NCI-H2196 (cell line): Measurements from ENCODE around the gene ARHGAP33.
"Not testable (repeated sequence)": the region's sequence is repeated elsewhere in the genome, so short reads cannot be mapped to it uniquely, and the experiment has no call there.

Experiments
- DNase-seq: peaks from one replicate; lab custom pipeline; 2025; ENCODE audit not compliant: unreplicated experiment; lab: John Stamatoyannopoulos, UW

ARHGAP33 gene

DNA sequence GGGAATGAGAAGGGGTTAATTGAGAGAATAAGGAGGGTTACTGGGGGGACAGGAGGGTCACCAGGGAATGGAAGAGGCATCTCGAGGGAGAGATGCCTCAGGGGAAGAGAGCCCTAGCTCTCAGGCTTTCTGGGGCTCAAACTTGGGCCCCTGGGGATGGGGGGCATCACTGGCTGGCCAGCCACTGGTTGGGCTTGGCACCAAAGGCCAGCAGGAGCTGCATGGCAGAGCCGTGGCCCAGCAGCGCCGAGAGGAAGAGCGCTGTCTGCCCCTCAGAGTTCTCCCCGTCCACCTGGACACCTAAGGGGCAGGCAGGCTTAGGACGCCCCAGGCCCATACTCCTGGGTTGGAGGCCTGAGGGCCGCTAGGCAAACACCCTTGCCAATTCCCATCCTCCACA, 17.5 kb downstream of the ARHGAP33 start:
- no peak for DNase-seq

DNA sequence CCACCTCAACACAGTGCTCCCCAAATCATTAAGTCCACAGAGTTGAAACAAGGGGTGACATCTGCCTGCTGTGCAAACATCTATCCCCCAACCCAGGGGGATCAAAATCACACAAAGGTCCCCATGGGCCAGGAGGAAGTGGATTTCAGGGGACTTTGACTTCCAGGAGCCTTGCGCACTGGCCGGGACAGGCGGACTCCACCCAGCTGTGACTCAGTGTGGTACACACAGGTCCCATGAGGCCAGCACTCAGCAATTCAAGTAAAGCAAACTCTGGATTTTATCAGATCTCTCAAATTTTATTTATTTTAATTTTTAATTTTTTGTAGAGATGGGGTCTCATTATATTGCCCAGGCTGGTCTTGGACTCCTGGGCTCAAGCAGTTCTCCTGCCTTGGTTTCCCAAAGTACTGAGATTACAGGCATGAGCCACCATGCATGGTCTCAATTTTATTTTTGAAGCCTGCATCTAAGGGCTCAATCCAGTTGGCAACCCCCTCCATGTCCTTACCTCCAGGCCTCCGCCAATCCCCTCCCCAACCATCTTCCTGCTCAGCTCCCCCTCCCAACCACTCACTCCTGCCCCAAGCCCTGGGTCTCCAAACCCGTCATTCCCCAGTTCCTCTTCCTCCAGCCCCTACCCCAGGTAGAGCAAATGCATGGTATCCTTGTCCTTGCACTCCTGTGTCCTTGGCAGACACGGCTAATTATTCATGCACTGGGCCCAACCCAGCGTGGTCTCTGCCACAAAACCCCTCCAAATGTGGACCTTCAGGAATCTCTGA, 18.2 kb downstream of the ARHGAP33 start:
- DNase-seq, result no peak

DNA sequence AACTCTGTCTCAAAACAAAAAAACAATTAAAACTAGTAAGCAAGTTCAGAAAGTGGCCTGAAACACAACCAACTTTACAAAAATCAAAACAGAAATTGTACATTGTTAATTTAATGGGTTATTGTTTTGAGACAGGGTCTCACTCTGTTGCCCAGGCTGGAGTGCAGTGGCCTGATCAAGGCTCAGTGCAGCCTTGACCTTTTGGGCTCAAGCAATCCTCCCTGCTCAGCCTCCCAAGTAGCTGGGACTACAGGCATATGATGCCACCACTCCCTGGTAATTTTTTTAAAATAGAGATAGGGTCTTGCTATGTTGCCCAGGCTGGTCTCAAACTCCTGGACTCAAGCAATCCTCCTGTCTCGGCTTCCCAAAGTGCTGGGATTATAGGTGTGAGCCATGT, 20.2 kb downstream of the ARHGAP33 start:
- not testable (repeated sequence) for DNase-seq

DNA sequence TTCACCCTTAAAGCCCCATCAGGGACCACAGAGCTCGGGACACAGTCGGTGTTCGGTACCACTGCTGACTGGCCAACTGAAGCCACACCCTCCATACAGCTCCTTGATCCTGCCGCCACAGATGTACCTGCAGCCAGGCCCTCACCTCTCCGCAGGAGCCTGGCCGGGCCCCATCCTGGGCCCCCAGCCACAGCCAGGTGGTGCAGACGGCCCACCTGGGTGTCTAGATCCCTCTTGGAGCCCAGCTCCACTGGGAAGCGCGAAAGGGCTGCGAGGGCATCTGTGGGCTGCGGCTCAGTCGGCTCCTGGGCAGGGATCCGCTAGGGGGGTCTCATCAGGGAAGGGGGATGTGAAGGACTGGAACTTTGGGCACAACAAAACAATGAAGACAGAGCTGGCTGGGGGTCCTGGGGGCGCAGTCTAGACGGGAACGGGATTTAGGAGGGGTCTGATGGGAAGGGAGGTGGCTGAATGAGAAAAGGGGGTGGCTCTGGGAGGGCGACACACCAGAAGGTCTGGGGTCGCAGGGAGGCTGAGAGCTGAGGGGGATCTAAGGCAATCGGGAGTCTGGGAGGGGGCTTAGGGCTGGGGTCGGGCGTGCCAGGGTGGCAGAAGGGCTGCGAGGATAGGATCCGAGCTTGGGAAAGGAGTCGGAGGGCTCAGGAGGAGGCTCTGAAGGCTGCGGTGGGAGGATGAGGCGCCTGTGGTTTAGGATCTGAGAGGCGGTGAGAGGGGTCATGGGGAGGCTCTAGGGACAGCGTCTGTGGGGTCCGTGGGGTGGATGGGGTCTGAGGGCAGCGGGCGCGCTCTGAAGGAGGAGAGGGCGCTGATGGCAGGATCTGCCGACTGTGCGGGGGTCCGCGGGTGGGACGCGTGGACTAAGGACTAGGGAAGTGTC, 21.5 kb downstream of the ARHGAP33 start:
- DNase-seq, result no peak

DNA sequence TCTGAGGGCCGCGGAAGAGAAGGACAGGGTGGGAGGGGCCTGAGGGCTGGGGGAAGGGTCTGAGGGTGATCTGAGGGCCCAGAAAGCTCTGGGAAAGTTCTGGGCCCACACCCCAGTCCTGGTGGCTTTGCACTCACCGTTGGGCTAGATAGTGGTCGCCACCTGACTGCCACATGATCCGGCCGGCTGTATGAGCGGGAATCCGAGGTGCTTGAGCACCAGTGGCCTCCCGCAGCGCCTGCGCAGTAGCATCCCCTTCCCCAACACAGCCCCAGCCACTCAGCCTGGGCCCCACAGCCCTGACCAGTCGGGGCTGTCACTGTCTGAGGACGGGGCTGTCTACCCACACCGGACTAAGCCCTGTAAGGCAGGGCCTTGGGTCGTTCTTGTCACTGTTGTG, 22.3 kb downstream of the ARHGAP33 start:
- DNase-seq, result no peak

DNA sequence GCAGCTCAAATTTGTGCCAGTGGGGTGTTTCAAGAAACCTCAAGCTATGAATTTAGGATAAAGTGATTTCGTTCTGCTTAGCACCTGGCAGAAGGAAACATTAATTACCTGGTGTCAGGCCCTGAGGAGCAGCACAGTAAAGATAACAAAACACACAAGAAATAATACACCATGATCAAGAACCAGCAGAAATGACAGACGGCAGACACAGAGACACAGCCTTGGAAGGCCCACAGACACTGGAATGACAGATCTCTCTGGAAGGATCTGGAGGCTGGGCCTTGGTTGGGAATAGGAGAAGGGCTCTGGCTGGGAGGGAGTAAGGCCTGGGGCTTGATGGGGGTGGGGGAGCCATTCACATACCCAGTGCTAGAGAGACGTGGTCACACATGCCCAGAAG, 26.5 kb downstream of the ARHGAP33 start:
- no peak for DNase-seq

DNA sequence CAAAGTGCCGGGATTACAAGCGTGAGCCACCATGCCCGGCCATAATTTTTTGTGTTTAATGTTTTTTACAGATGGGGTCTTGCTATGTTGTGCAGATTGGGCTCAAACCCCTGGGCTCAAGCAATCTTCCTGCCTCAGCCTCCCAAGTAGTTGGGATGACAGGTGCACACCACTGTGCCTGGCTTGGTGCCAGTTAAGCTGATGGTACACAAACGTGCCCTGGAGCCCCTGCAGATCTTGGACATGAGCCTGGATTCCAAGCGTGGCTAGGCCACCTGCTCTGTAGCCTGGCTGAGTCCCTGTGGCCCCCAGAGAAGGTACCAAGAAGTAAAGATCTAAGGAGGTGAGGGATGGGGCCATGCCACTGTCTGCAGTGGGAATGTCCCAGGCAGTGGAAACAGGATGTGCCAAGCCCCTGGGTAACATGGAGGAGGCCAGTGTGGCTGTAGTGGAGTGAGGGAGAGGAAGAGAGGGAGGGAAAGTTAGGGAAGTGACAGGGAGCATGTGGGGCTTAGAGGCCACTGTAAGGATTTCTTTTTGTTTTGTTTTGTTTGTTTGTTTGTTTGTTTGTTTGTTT, 30.2 kb downstream of the ARHGAP33 start:
- DNase-seq, result peak; percentile 81

DNA sequence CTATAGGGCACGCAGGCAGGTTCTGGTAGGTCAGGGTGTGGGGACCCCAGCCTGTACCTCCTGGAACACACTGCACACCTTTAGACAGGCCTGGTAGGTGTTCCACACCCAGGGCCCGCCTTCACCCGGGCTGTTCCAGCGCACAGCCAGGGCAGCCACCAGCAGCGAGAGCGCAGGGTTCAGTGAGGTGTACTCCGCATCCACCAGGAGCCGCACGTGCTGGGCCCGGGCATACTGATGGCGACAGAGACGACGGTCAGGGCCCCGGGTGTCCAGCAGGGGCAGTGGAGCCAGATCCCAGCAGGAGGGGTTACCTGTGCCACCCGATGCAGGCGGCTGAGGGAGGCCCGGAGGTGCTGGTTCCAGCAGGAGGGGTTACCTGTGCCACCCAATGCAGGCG, 31.2 kb downstream of the ARHGAP33 start:
- no peak for DNase-seq

DNA sequence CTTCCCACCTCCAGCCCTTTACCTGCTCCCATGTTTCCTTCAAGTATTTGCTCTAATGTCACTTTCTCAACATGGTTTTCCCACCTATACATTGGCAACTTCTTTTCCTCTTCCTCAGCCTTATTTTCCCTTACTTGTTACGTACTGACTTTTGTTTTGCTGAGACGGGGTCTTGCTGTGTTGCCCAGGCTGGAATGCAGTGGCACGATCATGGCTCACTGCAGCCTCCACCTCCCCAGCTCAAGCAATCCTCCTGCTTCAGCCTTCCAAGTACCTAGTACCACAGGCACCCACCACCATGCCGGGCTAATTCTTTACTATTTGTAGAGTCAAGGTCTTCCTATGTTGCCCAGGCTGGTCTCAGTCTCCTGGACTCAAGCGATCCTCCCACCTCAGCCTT, 32.3 kb downstream of the ARHGAP33 start:
- no peak for DNase-seq

DNA sequence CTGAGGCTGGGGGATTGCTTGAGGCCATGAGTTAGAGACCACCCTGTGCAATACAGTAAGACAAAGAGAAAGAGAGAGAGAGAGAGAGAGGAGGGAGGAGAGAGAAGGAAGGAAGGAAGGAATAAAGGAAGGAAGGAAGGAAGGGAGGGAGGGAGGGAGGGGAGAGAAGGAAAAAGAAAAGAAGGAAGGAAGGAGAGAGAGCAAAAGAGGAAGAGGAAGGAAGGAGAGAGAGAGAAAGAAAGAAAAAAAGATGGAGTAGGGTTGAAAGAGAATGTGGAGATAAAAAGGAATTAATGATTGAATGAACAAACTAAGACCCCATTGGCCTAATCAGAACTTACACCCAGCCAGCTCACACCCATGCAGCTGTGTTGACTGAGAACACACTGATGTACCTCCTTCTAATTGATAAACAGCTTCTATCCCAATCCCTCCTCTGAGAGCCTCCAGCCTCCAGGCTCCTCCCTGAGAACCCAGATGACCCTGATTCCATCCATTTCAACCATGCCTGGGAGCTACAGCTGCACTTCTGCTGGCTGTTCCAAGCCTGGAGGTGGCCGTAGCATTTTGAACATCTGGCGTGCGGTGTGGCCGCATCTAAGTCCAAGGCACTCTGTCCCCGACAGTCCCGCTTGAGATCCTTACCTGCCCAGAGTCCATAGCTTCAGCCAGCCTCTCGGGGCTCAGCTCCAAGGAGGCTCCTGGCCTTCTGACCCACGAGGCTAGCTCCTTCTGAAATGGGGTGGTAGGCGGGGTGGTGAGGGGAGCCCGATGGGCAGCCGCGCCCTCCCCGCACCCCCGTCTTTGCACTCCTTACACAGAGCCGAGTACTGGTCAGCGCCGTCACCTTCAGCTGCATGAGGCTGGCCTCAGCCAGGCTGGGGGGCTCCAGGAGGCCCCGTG, 36.2 kb downstream of the ARHGAP33 start:
- DNase-seq, result no peak

DNA sequence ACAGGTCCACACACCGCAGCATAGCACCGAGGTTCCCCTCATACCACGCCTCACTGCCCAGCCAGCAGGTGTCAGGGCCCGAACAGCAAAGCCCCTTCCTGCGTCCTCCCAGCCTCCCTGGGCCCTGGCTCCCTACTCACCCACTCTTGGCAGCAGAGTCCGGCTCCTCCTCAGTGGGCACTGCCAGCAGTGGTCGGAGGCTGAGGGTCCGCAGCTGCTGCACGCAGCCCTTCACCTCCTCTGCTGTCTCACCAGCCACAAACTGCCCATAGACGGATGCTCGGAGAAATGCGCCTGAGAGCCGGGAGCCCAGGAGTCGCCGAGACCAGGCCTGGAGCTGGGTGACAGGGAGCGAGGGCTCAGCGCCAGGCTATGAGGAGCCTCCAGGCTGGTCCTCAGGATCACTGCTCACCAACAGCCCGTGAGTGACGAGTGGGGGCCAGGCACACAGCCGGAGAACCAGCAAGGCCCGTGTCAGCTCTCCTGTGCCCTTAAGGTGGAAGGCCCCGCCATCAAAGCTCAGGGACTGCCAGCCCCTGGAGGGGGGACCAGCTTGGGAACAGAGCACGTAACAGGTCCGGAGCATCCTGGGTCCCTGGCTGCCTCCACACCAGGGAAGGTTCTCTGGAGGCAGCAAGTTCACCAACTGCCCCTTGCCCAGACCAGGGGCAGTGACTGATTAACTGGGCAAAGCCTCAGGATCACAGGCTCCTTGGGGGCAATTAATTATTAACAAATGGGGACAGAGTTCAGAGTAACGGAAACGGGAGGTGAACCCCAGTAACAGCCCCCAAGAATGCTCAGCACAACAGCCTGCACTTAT, 37.1 kb downstream of the ARHGAP33 start, which contains the start of gene PRODH2:
Gene PRODH2 (minus strand): TSS at position 626 of the 823 bp plus-strand sequence. CDS start 40 bp downstream, at position 586.
- no peak for DNase-seq

DNA sequence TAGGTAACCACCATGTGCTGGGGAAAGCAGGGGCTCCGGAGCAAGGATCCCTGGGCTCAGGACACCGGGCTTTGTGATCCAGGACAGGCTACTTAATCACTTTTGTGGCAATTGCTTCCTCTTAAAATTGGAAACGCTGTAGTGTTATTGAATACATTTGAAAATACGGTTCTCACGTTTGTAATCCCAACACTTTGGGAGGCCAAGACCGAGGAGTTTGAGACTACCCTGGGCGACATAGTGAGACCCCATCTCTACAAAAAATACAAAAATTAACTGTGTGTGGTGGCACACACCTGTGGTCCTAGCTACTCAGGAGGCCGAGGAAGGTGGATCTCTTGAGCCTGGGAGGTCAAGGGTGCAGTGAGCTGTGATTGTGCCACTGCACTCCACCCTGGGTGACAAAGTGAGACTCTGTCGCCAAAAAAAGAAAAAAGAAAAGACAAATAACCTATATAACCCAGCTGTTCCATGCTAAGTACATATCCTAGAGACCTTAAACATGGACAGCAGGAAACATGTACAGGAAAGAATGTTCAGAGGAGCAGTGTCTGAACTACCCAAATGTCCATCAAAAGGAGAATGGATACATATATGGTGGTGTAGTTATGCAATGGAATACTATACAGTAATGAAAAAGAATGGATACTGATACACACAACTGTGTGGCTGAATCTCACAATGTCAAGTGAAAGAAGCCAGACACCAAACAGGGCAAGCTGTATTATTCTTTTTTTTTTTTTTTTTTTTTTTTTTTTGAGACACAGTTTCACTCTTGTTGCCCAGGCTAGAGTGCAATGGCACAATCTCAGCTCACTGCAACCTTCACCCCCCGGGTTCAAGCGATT, 37.9 kb downstream of the ARHGAP33 start:
- DNase-seq, result no peak

DNA sequence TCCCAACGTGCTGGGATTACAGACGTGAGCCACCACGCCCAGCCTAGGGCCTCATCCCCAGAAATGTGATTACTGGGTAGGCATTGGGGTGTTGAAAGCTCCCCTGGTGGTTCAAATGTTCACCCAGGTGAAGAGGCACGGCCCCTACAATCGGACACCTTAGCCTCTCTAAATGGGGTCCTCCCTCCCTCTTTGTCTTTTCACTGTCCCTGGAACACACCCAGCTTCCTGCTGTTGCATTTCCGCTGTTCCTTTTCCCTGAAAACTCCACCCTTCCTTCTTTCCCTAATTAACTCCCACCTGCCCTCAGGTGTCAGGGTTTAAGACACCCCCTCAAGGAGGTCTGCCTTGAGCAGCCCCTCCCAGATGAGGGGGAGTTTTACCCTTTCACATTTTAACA, 40.9 kb downstream of the ARHGAP33 start:
- DNase-seq, result no peak

DNA sequence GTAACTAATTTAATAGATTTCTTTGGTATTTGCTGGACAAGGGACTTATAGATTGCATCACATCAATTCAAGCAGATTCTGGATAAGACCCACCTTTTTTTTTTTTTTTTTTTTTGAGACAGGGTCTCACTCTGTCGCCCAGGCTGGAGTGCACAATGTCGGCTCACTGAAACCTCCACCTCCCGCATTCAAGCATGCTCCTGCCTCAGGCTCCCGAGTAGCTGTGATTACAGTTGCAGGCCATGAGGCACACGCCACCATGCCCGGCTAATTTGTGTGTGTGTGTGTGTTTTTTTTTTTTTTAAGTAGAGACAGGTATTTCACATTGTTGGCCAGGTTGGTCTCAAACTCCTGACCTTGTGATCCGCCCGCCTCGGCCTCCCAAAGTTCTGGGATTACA, 41.5 kb downstream of the ARHGAP33 start:
- no peak for DNase-seq

DNA sequence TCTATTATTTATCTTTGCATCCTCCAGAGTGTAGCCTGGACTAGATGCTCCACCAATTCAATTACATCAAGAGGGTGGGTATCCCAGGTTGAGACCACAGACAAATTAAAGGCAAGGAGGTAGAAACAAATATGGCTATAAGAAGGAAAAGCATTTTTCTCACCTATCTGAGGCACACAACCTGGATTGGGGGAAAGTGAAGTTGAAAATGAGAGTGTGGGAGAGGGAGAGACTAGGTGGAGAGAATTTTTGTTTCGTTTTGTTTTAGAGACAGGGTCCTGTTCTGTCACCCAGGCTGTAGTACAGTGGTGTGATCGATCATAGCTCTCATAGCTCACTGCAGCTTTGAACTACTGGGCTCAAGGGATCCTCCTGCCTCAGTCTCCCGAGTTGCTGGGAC, 43.1 kb downstream of the ARHGAP33 start:
- DNase-seq, result no peak

DNA sequence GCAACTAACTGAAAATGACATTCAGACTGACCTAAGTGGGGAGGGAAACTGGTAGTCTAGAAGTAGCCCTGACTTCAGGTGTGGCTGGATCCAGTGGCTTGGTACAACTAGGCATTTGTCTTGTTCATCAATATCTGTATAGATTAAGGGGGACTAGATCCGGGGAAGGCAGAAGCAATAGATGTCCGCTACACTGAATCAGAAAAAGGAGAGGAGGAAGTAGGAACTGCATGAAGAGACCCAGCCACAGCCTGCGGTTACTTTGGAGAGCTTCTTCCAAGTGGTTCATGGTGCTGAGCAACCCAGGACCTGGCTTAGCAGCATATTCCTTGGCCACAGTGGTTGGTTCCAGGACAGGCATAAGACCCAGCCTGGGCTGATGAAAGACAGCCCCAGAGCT, 47.2 kb downstream of the ARHGAP33 start:
- no peak for DNase-seq

DNA sequence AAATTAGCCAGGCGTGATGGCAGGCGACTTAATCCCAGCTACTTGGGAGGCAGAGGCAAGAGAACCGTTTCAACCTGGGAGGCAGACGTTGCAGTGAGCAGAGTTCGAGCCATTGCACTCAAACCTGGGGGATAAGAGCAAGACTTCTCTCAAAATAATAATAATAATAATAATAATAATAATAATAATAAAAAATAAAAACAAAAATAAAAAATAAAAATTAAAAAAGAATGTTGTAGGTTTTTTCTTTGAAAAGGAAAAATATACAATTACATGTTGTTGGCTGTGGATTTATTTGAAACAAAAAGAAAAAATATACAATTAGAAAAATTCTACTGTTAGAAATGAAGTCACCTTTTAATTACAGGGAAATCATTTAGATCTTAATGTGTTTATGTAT, 48.8 kb downstream of the ARHGAP33 start:
- DNase-seq, result no peak

DNA sequence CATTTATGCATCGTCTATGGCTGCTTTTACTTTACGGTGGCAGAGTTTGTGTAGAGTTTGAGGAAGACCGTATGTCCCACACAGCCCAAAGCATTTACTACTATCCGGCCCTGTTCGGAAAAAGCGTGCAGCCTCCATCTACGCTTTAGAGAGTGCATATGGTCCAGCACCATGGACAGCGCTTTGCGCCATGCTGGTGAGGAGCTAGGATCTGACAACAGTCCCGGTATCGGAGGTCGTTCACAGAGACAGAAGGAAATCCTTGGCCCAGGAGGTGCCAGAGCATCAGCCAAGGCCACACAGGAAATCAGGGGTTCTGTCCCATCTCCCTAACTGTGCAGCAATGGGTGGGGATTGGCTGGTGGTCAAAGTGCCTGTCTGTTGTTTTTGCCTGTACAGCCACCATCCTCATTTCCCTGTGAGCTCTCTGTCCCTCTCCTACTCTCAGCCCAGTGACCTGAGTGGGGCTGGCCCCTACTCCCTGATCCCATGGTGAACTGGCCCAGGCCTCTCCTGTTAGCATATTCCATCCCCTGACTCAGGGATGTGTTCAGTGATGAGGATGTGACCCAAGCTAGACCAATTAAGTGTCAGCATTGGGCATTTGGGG, 53.4 kb downstream of the ARHGAP33 start:
- no peak for DNase-seq

DNA sequence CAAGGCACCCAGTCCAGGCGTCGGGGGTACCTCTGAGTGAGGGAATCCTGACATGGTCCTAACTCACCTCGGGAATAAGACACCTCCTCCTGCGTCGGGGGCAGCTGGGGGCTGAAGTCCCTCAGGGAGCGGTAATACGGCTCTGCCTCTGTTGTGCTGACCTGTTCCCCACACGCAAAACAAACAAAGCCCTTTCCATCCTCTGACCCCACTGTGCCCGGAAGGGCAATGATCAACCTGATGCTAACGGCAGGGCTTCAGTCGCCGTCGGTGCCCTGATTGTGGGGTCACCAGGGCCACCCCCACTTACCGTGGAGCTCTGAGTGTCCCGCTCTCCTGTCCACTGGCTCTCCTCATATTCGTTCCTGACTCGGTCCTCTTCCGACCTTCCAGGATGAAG, 55.6 kb downstream of the ARHGAP33 start:
- DNase-seq, result no peak
